GM18499 (cell line): Measurements from ENCODE around the gene SLC9A6.

Experiments
- ATAC-seq: cut with Tn5 transposase; IDR thresholded peaks from one replicate; pipeline ENCODE4 v1.9.1; 2021; ENCODE audit warnings: moderate number of reproducible peaks; ENCODE audit not compliant: insufficient read depth, unreplicated experiment

Gene SLC9A6

DNA sequence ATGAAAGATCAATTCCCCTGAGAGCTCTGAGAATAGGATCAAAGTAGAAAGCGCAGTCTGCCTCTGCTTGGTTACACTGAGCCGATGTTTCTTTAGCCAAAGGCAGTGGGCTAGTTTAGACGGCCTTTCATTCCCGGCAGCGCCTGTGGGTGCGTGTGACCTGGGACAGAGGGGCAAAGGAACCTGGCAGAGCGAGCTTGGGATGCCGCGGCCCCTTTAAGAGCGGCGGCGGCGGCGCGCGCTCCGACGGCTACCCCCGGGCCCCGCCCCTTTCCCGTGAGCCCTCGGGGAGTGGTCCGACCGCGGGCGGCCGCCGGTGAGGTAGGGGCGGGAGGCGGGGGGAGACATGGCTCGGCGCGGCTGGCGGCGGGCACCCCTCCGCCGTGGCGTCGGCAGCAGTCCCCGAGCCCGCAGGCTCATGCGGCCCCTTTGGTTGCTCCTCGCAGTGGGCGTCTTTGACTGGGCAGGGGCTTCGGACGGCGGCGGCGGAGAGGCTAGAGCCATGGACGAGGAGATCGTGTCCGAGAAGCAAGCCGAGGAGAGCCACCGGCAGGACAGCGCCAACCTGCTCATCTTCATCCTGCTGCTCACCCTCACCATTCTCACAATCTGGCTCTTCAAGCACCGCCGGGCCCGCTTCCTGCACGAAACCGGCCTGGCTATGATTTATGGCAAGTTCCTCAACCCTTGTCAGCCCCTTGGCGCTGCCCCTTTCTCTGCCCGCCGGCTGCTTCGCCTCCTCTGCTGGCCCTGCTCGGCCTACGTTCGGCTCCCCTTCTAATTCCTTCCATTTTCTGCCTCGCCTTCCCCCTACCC, at the start of gene SLC9A6:
TSS of gene SLC9A6 (plus strand) at position 279 of the 816 bp plus-strand sequence. CDS start at position 503, 224 bp downstream.
- no peak for ATAC-seq

DNA sequence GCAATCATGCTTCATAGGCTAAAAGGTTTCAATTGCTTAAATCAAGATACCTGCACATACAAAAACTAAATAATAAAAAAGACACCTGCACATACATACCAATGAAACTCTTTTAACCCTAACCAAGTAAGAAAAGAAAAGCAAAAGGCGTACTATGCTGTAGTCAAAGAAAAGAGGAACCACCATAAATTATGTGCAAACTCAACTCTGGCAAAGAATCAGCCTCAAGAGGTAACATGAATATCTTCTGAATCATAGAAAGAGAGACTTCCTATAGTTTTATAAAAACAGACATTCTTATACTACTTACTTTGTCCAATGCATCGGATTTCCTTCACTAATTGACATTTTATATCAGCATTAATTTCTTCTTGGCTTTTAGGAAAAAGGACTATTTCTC, 40.7 kb upstream of the SLC9A6 start:
- no peak for ATAC-seq

DNA sequence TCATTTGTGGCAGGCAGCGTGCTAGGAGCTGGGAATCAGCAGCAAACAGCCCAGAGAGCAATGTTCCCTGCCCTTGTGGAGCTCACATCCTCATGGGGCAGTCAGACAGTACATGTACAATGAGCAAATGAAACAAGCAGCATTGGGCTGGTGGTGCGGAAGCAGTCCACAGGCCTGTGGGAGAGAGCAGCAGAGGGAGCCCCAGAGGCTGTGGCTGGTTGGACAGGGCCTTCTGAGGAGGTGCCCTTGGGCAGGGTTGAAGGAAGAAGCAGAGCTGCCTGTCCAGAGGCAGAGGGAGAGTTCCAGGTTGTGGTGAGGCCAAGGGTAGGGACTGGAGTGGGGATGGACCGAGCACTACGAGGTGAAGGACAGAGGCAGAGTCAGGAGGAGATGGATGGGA, 33.9 kb upstream of the SLC9A6 start:
- no peak for ATAC-seq

DNA sequence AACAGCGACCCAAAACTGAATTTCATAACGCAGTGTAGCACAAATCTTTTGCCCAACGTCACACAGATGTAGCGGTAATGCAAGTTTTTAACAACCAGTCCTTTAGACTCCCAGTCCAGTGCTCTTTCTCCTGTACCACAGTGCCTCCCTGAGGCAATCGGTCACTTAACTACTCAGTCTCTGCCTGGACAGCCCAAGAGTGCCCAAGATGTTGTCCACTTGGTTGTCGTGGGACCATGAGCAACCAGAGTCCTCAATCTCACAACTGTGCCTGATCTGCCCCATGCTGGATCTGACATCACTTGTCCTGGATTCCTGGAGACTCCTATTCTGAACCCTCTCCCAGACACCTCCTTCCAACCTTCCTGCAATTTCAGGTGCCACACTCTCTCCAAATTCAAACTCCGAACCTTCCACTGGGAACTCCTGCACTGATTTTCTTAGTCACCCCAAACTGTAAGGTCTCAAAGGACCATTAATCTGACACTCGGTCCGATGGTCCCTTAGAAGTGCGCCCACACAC, 12.1 kb upstream of the SLC9A6 start:
- ATAC-seq, result no peak

DNA sequence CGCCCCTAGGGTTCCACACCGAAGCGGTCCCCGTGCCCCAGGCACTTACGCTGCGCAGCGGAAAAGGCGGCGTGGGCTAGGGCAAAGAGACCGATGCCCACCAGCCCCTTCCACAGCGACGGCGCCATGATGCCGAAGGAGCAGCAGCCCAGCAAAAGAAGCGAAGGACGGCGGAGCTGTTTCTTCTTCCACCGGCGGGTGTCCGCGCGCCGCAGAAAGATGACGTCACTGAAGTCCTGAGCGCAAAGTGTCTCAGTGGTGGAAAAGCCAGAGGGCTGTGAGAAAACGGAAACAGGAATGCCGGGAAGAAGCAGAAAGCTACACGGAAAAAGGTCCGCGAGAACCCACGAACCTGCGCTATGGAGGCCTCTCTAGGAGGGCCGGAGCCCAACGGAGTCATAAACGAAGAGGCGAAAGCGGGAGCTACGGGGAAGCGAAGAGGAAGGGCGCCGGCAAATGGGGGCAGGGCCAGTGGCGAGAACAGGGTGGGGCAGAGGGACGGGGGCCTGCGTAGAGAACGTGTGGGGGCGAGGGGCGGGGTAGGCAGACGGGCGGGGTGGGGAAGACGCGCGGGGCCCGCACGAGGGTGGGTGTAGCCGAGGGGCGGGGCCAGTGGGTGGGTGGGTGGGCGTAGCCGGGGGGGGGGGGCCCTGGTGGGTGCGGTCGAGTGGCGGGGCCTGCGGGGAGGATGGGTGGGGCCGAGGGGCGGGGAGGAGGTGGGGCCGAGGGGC, 11.5 kb upstream of the SLC9A6 start, which contains the start of gene MMGT1:
TSS of gene MMGT1 (minus strand) at position 441 of the 731 bp plus-strand sequence. CDS start at position 128, 313 bp downstream.
- ATAC-seq, result no peak

DNA sequence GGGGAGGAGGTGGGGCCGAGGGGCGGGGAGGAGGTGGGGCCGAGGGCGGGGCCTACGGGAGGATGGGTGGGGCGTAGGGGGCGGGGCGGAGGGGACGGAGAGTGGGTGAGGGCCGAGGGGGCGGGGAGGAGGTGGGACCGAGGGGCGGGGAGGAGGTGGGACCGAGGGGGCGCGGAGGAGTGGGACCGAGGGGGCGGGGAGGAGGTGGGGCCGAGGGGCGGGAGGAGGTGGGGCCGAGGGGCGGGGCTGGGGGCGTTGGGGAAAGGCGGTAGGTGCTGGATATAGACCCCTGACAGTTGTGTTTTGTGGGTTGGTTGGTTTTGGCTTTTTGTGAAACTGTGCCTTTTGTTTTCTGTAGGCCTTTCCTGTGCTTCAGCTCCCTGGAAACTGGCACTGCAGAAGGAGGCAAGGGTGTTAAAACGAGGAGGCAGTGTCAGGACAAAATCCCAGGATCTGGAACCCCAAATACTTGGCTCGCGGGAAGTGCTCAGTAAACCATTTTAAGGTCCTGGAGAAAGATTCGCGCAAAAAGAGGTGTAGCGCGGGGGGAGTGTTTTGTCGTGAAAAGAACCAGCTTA, 10.9 kb upstream of the SLC9A6 start:
- no peak for ATAC-seq

DNA sequence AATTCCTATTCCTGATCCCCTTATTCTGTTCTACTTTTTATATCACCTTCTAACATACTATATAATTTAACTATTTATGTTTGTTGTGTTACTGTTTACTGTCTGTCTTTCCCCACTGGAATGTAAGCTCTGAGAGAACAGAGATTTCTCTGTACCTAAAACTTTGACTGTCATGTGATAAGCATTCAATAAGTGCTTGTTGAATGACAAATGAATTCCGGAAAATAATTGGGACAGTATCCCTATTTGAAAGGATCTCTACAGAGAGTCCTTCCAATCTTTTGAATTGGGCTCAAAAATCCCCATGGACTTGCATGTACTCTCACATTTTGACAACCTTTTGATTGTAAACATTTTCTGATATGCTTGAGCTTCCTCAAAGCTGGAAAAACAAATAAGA, 9.8 kb upstream of the SLC9A6 start:
- ATAC-seq, result no peak

DNA sequence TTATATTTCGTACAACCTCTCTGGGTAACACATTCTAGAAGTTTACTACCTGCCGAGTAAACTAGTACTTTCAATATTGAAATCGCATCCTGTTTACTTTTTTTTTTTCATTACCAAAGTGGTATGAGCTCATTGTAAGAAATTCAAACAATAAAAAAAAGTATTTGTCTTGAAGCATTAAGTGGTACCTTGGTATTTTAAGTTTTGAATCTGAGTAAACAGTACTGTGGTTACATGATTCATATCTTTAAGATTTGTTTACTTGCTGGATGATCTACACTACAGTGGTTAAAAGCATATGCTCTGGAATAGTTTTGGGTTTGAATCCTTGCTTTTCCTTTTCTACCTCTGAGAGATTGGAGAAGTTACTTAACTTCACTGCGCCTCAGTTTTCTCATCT, 7.6 kb upstream of the SLC9A6 start:
- ATAC-seq, result no peak

DNA sequence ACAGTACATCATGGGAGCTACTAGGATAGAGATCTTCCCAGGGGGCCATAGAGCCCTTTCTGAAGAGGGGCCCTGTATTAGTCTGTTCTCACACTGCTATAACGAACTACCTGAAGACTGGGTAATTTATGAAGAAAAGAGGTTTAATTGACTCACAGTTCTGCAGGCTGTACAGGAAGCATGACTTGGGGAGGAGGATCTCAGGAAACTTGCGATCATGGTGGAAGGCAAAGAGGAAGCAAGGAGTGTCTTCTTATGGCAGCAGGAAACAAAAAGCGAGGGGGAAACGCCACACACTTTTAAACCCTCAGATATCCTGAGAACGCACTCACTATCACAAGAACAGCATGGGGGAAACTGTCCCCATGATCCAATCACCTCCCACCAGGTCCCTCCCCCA, 4.2 kb upstream of the SLC9A6 start:
- ATAC-seq, result no peak

DNA sequence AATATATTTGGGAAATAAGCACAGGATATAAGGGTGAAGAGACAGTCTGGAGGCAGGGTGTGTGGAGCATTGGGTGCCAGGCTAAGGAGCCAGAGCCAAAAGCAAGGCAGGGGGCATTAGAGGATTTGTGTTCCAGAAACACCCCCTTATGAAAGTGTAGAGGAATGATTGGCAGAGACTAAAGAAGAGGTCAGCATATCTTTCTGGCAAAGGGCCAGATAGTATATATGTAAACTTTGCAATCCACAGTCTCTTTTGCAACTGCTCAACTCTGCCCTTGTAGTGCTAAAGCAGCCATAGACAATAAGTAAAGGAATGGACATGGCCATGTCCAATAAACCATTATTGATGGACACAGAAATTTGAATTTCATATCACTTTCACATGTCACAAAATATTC, 3.6 kb upstream of the SLC9A6 start:
- no peak for ATAC-seq

DNA sequence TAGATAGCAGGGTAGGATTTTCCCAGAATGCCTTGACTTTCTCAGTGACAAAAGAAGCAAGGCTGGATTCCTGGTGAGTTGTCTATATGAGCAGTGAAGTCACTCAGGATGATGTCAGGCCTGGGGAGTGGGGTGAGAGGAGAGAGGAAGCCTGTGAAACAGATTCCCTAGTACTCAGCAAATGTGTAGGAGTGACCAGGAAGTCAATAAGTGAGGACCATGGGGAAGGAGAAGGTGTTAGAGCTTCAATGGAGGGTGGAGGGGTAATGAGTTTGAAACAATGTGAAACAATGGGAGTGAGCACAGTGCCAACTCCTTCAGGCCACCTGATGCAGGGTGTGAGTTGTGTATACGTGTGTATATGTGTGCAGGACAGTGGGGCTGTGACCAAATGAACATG, 2.4 kb upstream of the SLC9A6 start:
- ATAC-seq, result no peak

DNA sequence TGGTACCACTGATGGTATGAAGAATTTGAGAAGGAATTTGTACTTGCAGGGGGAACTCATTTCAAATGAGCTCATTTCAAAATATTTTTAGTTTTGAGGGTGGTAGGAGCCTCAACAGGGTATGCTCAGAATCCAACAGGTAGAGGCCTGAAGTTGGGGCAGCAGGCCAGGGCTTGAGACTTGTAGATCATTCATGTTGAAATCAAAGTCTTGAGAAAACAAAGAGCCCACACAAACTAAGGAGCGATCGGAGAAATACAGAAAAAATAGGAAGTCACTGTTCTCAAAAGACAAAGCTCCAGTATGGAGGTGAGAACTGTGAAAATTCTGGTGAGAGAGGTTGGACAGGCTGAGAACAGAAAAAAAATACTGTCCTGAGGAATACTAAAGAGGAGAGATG, 979 bp upstream of the SLC9A6 start:
- no peak for ATAC-seq

DNA sequence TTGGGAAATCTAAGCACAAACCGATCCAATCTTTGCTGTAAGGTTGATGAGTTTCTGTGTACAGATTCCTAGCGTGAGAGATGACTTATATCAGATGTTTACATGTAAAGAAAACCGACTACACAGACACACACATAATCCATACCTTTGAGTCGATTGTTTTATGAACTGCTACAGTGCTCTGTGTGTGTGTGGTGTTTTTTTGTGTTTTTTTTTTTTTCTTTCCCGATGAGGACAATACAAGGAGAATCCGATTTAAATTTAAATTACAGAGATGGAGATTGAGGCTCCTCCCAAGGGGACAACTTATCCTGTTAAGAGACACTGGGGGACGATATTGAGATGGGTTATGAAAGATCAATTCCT, 461 bp upstream of the SLC9A6 start:
- ATAC-seq, result no peak

DNA sequence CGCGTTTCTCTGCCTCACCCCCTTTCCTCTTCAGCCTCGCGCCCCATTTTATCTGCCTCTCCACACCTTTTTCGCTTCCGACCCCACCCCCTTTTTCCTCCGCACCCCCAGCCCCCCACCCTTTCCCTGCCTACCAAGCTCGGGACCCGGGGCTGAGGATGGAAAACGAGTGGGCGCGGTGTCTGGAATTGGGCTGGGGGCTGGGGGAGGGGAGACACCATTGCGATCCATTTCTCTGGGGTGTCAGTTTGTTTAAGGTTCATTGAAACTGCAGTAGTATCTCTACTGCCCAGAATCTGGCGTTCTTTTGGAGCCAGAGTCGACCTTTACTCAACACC, 707 bp downstream of the SLC9A6 start:
- no peak for ATAC-seq

DNA sequence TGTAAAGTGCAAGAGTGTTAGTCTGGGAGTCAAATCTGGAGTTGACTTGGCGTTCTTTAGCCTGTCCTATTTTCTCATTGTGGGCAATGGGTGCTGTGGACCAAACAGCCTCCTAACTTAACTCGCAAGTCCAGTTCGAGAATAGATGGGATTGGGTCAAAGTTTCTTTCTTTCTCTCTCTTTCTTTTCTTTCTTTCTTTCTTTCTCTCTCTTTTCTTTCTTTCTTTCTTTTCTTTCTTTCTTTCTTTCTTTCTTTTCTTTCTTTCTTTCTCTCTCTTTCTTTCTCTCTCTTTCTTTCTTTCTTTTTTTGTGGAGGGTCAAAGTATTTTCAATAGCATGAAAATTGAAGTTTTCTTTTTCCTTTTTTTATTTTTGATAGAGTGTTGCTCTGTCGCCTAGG, 3.0 kb downstream of the SLC9A6 start:
- ATAC-seq, result no peak

DNA sequence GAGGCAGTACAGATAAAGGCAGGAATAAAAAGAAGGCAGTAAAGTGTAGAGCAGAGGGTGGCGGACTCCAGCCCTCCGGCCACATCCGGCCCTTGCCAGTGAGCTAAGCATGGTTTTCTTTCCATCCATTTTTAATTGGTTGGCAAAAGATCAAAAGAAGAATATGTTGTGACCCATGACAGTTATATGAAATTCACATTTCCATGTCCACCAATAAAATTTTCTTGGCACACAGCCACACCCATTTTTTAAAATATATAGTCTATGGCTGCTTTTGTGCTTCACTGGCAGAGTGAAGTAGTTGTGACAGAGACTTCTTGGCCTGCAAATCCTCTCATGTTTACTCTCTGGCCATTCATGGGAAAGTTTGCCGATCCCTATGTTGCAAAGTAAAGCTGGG, 29.8 kb downstream of the SLC9A6 start:
- no peak for ATAC-seq

DNA sequence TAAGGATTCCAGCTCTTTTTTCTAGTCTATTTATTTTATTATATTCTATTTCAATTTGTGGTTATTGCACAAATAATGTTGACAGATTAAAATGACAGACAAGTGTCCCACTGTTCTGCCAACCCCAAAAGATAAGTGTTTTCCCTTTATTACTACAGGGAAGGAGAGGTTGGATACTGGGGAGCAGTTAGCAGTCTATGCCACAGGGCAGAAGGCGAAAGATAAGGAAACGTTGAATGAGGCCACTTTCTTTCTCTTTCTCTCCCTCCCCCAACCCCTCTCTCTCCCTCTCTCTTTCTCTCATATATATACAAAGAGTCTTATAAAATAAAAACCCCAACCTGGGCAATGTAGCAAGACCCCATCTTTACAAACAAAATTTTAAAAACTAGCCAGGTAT, 31.6 kb downstream of the SLC9A6 start:
- ATAC-seq, result no peak

DNA sequence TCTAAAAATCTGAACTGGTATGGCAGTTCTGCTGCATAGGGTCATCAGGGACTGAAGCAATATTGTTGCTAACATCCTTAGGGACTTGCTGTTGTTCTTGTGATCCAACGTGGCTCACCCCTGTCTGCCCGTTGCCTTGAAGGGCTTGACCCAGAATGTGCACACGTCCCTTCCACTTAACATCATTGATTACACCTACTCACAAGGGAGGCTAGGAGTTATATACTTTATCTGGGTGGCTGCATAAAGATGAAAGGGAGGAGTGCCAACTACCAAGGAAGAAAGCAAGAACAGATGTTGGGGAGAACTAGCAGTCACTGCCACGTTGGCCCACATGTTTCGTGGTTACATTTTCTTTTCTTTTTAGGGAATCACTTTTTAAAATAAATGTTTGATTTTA, 34.0 kb downstream of the SLC9A6 start:
- ATAC-seq, result no peak

DNA sequence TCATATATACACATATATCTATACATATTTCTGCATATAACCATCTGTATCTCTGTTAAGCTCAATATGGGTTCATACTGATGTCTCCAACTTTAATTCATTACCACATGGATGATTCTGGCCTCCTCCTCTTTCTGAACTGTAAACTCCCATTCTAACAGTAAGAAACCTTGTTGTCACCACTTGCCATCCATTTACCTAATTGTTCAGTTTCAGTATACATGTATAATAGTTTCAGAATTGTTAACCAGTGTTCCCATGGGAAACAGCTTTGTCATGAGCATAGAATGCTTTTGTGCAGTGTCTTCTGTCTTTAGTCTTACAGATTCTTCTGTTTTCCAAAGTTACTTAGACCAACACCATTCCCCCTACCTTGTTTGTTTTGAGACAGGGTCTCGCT, 35.9 kb downstream of the SLC9A6 start:
- ATAC-seq, result peak; percentile 59

DNA sequence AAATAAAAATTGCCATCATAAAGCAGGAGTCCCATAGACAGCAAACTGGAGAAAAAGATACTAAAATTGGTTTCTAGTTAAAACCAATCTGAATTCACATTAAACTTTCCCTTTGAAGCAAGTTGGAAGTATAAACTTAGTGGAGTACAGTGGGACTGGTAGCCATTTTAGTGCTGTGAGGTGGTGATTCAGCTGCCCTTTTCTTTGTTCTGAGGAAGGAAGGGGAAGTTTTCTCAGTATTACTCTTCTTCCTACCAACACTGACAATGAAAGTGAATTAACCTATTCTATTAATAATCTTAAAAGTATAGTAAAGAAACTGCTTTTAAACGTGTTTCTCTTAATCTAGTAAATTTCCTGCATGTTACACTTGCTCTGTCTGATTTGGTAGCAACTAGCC, 36.7 kb downstream of the SLC9A6 start:
- no peak for ATAC-seq

DNA sequence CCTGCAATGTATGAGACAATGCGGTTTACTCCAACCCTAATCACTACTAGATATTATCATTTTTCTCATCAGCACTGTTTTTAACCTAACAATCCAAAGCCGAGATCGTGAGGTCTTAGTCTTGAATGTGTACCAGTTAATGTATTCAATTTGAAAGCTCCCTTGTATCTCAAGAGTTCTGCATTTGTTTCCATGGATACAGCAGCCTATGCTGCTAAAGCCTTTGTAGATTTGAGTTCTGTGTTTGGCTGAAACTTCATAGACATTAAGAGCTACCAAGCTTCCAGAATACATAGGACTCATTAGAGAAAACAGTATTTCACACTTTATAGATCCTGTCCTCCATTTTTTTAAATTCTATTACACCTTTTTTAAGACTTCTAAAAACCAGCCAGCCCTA, 39.9 kb downstream of the SLC9A6 start:
- ATAC-seq, result no peak
